GM12878 (cell line): ENCODE measurements around the gene CD86.

Experiments
- CTCF ChIP-seq, 3 experiments: IDR thresholded peaks in 2 of 3; conservative IDR thresholded peaks in 1 of 3; 2 replicates each; pipeline ENCODE4 v1.5.1; 2011; ENCODE audit warnings: low read depth in 3 of 3, low read length in 3 of 3, mild to moderate bottlenecking in 3 of 3, control low read depth in 2 of 3, moderate library complexity in 2 of 3, inconsistent platforms in 1 of 3, mixed read lengths in 1 of 3; ENCODE audit not compliant: control insufficient read depth in 2 of 3, insufficient read depth in 1 of 3; ENCODE audit errors: extremely low read depth in 1 of 3
- EED ChIP-seq: sonication (generic); IDR thresholded peaks from 2 replicates; pipeline ENCODE4 v1.6.1; 2016; ENCODE audit warnings: antibody characterized with exemption, low read depth
- EGR1 ChIP-seq, 2 experiments: IDR thresholded peaks; 1 replicate in 1 of 2; 2 replicates in 1 of 2; pipeline ENCODE4 v1.6.1; 2011 to 2012; ENCODE audit warnings: low read depth in 2 of 2, low read length in 2 of 2, borderline replicate concordance in 1 of 2, mild to moderate bottlenecking in 1 of 2, moderate library complexity in 1 of 2
- EZH2 ChIP-seq: IDR thresholded peaks from 2 replicates; pipeline ENCODE4 v1.6.1; 2012; ENCODE audit warnings: low read depth, mild to moderate bottlenecking, control low read depth, inconsistent platforms, low read length, borderline replicate concordance; ENCODE audit not compliant: control insufficient read depth
- GABPA ChIP-seq: IDR thresholded peaks from 2 replicates; pipeline ENCODE4 v1.6.1; 2014; ENCODE audit warnings: antibody characterized with exemption, low read depth, mild to moderate bottlenecking, inconsistent platforms
- MYC ChIP-seq: IDR thresholded peaks from 2 replicates; pipeline ENCODE4 v1.6.1; 2011; ENCODE audit warnings: mild to moderate bottlenecking, low read length, moderate library complexity, inconsistent platforms; ENCODE audit not compliant: insufficient read depth, insufficient replicate concordance, insufficient read length, severe bottlenecking
- NFXL1 ChIP-seq: fragments of 450-650 bp; IDR thresholded peaks from 2 replicates; pipeline ENCODE4 v1.6.1; 2017; ENCODE audit warnings: antibody characterized with exemption, mild to moderate bottlenecking, borderline replicate concordance

GRCh38 chr3:122032531-122032930 is 22.6 kb upstream of the CD86 start:
- no peak for TF ChIP-seq EGR1 (IDR thresholded peaks at IDR 0.05; ENCODE audit: borderline replicate concordance in 1 of 2, low read depth in 2 of 2, low read length in 2 of 2)
- no peak for TF ChIP-seq NFXL1
- no peak for TF ChIP-seq EED
- TF ChIP-seq CTCF (IDR thresholded peaks at IDR 0.05 in 2 of 3, conservative IDR thresholded peaks at IDR 0.05 in 1 of 3; ENCODE audit: control insufficient read depth in 2 of 3, extremely low read depth in 1 of 3, insufficient read depth in 1 of 3, low read depth in 3 of 3, low read length in 3 of 3) = no peak
- no peak for TF ChIP-seq MYC
- TF ChIP-seq GABPA = no peak
- no peak for TF ChIP-seq EZH2
